ENCODE results near the gene KMT2B. TPM values are rescaled to one million over a fixed set of nuclear protein-coding genes. Genes with fewer than 3 reads are reported as not detected.
"Not testable (repeated sequence)": the region's sequence is repeated elsewhere in the genome, so short reads cannot be mapped to it uniquely, and the experiment has no call there.

KMT2B gene
- total and polyA plus RNA-seq, 4 donors, result 8.2 to 42.2 (median 28.5) TPM

DNA sequence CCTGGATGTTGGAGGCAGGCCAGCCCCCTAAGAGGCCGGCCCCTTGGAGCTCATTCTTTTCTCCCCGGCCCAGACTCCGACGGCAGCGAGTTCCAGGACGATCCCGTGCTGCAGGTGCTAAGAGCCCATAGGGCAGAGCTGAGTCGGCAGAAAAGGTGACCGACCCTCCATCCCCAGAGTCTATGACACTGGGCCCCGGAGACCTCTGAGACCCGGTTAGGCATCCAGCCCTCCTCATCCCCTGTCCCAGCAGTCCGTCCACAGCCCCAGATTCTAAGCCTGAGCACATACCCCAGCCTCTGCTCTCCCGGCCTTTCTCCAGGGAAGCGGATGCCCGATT is 50.2 kb downstream of the KMT2B start:
- peaks cover 2% of the 10 kb centered on the region for H3K4me1 ChIP-seq (ENCODE audit: control insufficient read depth, insufficient read depth, low read length)
- WGBS (ENCODE audit: insufficient coverage), result 49% methylated on average over 14 of the region's 15 CpGs
- H3K36me3 ChIP-seq (ENCODE audit: control insufficient read depth, insufficient read depth, low read length), result peaks cover 45% of the 10 kb centered on the region
- H3K4me3 ChIP-seq (ENCODE audit: low read depth, low read length), result no peak overlapping the region
- no peaks in the 10 kb centered on the region for H3K27me3 ChIP-seq (ENCODE audit: control insufficient read depth, insufficient read depth, low read length)
- no peak overlapping the region for H3K27ac ChIP-seq (ENCODE audit: low read depth, low read length)
- H3K9me3 ChIP-seq (ENCODE audit: control insufficient read depth, insufficient read depth, low read length), result no peaks in the 10 kb centered on the region
- no peak for DNase-seq (ENCODE audit: low read depth in 4 of 6, low spot score in 6 of 6)

DNA sequence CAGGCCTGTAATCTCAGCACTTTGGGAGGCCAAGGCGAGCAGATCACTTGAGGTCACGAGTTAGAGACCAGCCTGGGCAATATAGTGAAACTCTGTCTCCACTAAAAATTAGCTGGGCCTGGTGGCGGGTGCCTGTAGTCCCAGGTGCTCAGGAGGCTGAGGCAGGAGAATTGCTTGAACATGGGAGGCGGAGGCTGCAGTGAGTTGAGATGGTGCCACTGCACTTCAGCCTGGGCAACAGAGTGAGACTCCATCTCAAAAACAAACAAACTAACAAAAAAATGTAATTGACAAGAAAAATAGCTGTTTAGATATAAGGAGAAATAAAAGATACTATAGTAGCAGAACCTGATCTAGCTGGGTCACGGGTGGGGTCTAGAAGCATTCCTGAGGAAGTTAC is 54.6 kb downstream of the KMT2B start:
- DNase-seq (ENCODE audit: low read depth in 4 of 6, low spot score in 6 of 6); H3K4me3 ChIP-seq (ENCODE audit: low read depth, low read length); H3K27me3 ChIP-seq (ENCODE audit: control insufficient read depth, insufficient read depth, low read length); H3K27ac ChIP-seq (ENCODE audit: low read depth, low read length); H3K9me3 ChIP-seq (ENCODE audit: control insufficient read depth, insufficient read depth, low read length): not testable (repeated sequence)
- WGBS (ENCODE audit: insufficient coverage), result 94% methylated on average over 4 of the region's 5 CpGs
- peaks cover 24% of the 10 kb centered on the region for H3K4me1 ChIP-seq (ENCODE audit: control insufficient read depth, insufficient read depth, low read length)
- peaks cover 14% of the 10 kb centered on the region for H3K36me3 ChIP-seq (ENCODE audit: control insufficient read depth, insufficient read depth, low read length)

DNA sequence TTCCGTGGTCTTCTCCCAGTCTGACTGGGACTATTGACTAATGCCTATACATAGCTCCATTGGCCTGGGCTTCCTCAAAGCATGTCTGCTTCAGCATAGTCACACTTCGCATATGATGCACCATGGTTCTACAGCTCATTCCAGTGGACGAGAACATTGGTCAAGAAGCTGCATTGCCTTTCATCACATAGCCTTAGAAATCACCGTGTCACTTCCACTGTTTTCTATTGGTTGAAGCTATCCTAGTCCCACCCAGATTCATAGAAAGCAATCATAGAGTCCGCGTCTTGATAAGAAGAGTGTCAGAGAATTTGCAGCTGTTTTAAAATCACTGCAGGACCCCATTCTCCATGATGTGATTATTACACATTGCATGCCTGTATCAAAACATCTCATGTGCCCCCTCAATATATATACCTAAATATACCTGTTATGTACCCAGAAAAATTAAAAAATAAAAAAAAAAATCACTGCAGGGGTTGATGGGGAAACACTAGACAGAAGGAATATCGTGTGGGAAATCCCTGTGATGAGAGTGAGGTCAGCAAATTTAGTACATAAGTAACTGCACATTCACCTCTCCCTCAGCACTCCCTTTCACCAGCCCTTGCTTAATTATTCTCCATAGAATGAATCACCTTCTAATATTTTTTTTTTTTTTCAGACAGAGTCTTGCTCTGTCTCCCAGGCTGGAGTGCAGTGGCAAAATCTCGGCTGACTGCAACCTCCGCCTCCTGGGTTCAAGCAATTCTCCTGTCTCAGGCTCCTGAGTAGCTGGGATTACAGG is 55.4 kb downstream of the KMT2B start:
- Histone ChIP-seq H3K4me3 (ENCODE audit: low read depth, low read length) (no peak overlapping the region), H3K27ac (ENCODE audit: low read depth, low read length) (no peak overlapping the region), H3K4me1 (ENCODE audit: control insufficient read depth, insufficient read depth, low read length) (peaks cover 30% of the 10 kb centered on the region), H3K9me3 (ENCODE audit: control insufficient read depth, insufficient read depth, low read length) (no peaks in the 10 kb centered on the region), H3K36me3 (ENCODE audit: control insufficient read depth, insufficient read depth, low read length) (peaks cover 14% of the 10 kb centered on the region), H3K27me3 (ENCODE audit: control insufficient read depth, insufficient read depth, low read length) (no peaks in the 10 kb centered on the region)
- 67% methylated on average over 5 of the region's 9 CpGs for WGBS (ENCODE audit: insufficient coverage)
- no peak for DNase-seq (ENCODE audit: low read depth in 4 of 6, low spot score in 6 of 6)

DNA sequence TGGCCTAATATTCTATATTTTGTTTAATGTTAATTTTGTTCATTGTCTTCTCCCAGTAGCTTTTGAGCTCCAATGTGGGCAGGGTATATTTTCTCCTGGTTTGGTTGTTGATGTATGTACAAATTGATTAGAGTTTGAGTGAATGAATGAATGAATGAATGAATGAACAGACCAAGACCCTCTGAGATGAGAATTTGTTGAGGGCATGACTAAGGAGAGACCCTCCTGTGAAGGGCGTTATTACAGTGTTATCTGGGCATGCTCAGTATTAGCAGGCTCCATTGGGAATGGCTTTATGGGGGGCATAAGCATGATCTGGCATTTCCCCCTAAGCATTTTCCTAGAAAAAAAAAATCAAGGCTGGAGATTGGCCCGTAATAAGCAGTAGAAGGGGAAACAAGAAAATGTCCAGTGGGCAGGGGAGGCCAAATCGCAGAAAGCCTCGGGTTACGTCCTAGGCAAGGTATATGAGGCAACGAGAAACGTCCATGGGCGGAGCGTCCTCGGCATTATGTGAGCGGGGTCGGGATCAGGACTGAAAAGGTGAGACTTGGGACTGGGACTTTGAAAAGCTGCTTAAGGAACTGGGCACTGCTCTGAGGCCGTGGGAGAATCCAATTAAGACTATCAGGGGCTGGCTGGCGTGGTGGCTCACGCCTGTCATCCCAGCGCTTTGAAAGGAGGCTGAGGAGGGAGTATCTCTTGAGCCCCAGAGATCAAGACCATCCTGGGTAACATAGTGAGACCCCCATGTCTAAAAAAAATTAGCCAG is 56.7 kb downstream of the KMT2B start:
- 48% methylated on average over 15 of the region's 16 CpGs for WGBS (ENCODE audit: insufficient coverage)
- Histone ChIP-seq H3K36me3 (ENCODE audit: control insufficient read depth, insufficient read depth, low read length) (peaks cover 23% of the 10 kb centered on the region), H3K27ac (ENCODE audit: low read depth, low read length) (no peak overlapping the region), H3K27me3 (ENCODE audit: control insufficient read depth, insufficient read depth, low read length) (no peaks in the 10 kb centered on the region), H3K9me3 (ENCODE audit: control insufficient read depth, insufficient read depth, low read length) (no peaks in the 10 kb centered on the region), H3K4me1 (ENCODE audit: control insufficient read depth, insufficient read depth, low read length) (peaks cover 39% of the 10 kb centered on the region), H3K4me3 (ENCODE audit: low read depth, low read length) (peak overlapping the region; percentile 4)
- peak in 1 of 6 donors; percentile 32 for DNase-seq (ENCODE audit: low read depth in 4 of 6, low spot score in 6 of 6)

DNA sequence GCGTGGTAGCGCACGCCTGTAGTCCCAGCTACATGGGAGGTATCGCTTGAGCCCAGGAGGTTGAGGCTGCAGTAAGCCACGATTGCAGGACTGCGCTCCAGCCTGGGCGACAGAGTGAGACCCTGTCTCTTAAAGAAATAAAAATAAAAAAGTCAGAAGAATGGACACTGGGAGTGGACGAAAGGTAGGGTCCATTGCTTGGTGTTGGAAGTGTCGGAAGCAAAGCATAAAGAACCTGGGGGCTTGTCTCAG is 57.2 kb downstream of the KMT2B start:
- 22% methylated on average over 9 of the region's 9 CpGs for WGBS (ENCODE audit: insufficient coverage)
- DNase-seq (ENCODE audit: low read depth in 4 of 6, low spot score in 6 of 6), result no peak
- no peaks in the 10 kb centered on the region for H3K27me3 ChIP-seq (ENCODE audit: control insufficient read depth, insufficient read depth, low read length)
- no peak overlapping the region for H3K27ac ChIP-seq (ENCODE audit: low read depth, low read length)
- H3K36me3 ChIP-seq (ENCODE audit: control insufficient read depth, insufficient read depth, low read length), result peaks cover 27% of the 10 kb centered on the region
- peak overlapping the region; percentile 4 for H3K4me3 ChIP-seq (ENCODE audit: low read depth, low read length)
- no peaks in the 10 kb centered on the region for H3K9me3 ChIP-seq (ENCODE audit: control insufficient read depth, insufficient read depth, low read length)
- H3K4me1 ChIP-seq (ENCODE audit: control insufficient read depth, insufficient read depth, low read length), result peaks cover 39% of the 10 kb centered on the region

DNA sequence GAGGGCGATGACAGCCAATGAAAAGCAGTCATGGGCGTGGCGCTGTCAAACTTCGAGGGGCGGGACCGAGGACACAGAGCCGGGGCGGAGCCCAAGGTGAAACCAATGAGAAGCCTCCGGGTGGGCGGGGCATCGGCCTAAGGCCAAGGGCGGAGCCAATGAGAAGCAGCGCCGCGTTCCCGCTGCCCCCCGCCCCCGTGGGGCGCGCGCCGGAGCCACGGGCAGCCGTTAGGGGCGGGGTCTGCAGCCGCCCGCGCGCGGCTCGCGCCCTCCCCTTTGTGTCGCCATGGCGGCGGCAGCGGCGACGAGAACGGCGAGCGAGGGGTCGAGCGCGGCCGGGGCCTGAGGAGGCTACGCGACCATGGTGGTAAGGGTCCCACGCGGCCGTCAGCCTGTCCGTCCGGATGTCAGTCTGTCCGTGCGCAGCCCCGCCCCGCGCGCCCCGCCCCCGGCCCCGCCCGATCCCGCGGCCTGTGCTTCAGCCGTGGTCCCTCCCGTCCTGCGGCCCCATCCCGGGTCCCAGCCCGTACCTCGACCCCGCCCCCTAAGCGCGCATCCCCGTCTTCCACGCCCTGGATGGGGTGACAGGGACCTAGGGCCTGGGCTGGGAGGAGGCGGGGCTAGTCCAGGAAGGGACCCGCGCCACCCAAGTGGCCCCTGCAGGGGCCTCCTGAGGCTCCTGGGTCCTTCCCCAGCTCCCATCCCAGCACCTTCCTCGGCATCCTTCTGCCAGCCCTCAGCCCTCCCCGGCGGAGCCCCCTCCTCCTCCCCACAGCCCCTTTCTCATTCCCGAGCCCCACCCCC is 57.7 kb downstream of the KMT2B start, which contains the start of gene ARHGAP33:
TSS of gene ARHGAP33 (plus strand) at position 267 of the 804 bp plus-strand sequence. CDS start at position 362, 95 bp downstream.
- Histone ChIP-seq H3K27me3 (ENCODE audit: control insufficient read depth, insufficient read depth, low read length) (no peaks in the 10 kb centered on the region), H3K4me3 (ENCODE audit: low read depth, low read length) (peak within 1 kb of the TSS; percentile 62), H3K36me3 (ENCODE audit: control insufficient read depth, insufficient read depth, low read length) (peaks cover 33% of the 10 kb centered on the region), H3K27ac (ENCODE audit: low read depth, low read length) (peak within 1 kb of the TSS; percentile 33), H3K9me3 (ENCODE audit: control insufficient read depth, insufficient read depth, low read length) (no peaks in the 10 kb centered on the region), H3K4me1 (ENCODE audit: control insufficient read depth, insufficient read depth, low read length) (peaks cover 39% of the 10 kb centered on the region)
- 0% methylated on average over 82 of the region's 82 CpGs for WGBS (ENCODE audit: insufficient coverage)
- peak; percentile 95 to 100 (median 98) for DNase-seq (ENCODE audit: low read depth in 4 of 6, low spot score in 6 of 6)

DNA sequence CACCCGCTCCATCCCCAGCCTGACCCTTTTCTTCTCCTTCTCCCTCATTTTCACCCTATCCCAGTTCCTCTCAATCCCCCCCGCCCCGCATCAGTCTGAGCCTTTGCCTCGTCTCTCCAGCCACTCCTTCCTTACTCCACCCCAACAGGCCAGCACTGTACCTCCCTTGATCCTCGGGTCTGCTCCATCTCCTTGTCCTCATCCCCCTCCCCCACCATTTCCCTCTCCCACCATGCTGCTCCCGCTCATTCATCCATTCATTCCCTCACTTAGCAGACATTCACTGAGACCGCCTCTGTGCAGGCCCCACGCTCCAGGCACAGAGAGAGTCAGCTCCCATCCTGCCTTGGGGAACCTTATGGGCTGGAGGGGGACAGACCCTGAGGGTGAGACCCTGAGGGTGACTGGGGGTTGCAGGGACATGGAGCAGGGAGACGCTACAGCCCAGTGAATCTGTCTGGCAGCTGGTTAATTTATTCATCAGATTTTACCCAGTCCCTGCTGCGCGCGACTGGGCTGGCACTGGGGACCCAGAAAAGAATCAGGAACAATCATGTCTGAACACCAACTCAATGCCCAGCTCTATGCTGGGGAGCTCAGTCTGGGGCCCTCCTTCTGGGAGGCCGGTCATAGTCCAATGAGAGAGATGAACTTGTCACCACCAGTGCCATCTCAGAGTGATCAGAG is 58.4 kb downstream of the KMT2B start:
- H3K27me3 ChIP-seq (ENCODE audit: control insufficient read depth, insufficient read depth, low read length), result no peaks in the 10 kb centered on the region
- H3K27ac ChIP-seq (ENCODE audit: low read depth, low read length), result peak overlapping the region; percentile 48
- DNase-seq (ENCODE audit: low read depth in 4 of 6, low spot score in 6 of 6), result peak in 3 of 6 donors; percentile 23 to 83 (median 71)
- 10% methylated on average over 12 of the region's 13 CpGs for whole genome bisulfite sequencing (ENCODE audit: insufficient coverage)
- peak overlapping the region; percentile 62 for H3K4me3 ChIP-seq (ENCODE audit: low read depth, low read length)
- H3K9me3 ChIP-seq (ENCODE audit: control insufficient read depth, insufficient read depth, low read length), result no peaks in the 10 kb centered on the region
- peaks cover 39% of the 10 kb centered on the region for H3K4me1 ChIP-seq (ENCODE audit: control insufficient read depth, insufficient read depth, low read length)
- H3K36me3 ChIP-seq (ENCODE audit: control insufficient read depth, insufficient read depth, low read length), result peaks cover 40% of the 10 kb centered on the region

DNA sequence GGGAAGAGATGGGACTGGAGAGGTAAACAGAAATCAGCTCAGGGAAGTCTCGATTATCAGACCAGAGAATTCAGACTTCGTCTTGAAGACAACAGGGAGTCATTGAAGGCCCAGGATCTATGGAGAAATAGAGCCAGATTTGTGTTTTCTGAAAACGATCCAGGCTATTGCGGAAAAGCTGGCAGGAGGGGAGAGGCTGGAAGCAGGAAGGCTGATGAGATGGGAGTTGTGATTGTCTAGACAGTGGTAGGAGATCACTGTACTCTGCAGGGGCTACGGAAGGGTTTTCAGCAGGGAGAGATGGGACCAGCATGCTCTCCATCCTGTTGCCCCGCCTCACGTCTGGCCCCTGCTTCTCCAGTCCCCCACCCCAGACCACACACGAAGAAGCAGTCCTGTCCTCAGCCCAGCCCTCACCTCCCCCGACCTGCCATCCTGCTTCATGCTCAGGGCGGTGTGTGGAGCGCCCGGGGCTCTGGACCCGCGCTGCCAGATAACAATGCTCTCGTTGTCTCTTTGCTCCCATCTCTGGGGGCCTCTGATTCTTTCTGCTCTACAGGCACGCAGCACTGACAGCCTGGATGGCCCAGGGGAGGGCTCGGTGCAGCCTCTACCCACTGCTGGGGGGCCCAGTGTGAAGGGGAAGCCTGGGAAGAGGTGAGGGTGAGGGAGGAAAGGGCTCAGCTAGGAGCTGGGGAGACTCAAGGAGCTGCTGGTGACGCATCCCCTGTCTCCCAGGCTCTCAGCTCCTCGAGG is 59.5 kb downstream of the KMT2B start:
- peak in 2 of 6 donors; percentile 19 to 43 for DNase-seq (ENCODE audit: low read depth in 4 of 6, low spot score in 6 of 6)
- Histone ChIP-seq H3K4me1 (ENCODE audit: control insufficient read depth, insufficient read depth, low read length) (peaks cover 39% of the 10 kb centered on the region), H3K27me3 (ENCODE audit: control insufficient read depth, insufficient read depth, low read length) (no peaks in the 10 kb centered on the region), H3K27ac (ENCODE audit: low read depth, low read length) (peak overlapping the region; percentile 48), H3K9me3 (ENCODE audit: control insufficient read depth, insufficient read depth, low read length) (no peaks in the 10 kb centered on the region), H3K36me3 (ENCODE audit: control insufficient read depth, insufficient read depth, low read length) (peaks cover 50% of the 10 kb centered on the region), H3K4me3 (ENCODE audit: low read depth, low read length) (no peak overlapping the region)
- 16% methylated on average over 16 of the region's 19 CpGs for WGBS (ENCODE audit: insufficient coverage)

Data from spinal cord (tissue), 10 donors.